Effector memory CD4-positive, alpha-beta T cell (primary cell): ENCODE results near the gene MARF1.
"Not testable (repeated sequence)": the region's sequence is repeated elsewhere in the genome, so short reads cannot be mapped to it uniquely, and the experiment has no call there.

Experiments used
- DNase-seq, 3 donors: peaks; one replicate each; pipeline ENCODE4 v3.0.0-alpha.2; 2020
- H3K27ac ChIP-seq: 2 replicates; pipeline ENCODE4 v1.7.0; 2013; ENCODE audit warnings: mild to moderate bottlenecking, low read length, moderate library complexity; ENCODE audit not compliant: insufficient read depth, poor library complexity, severe bottlenecking
- H3K27me3 ChIP-seq: replicated peaks from 2 replicates; pipeline ENCODE4 v1.7.0; 2013; ENCODE audit warnings: mild to moderate bottlenecking, low read length; ENCODE audit not compliant: insufficient read depth, control insufficient read depth, poor library complexity, severe bottlenecking
- H3K36me3 ChIP-seq: 2 replicates; pipeline ENCODE4 v1.7.0; 2013; ENCODE audit warnings: mild to moderate bottlenecking, low read length, moderate library complexity; ENCODE audit not compliant: control insufficient read depth, insufficient read depth
- H3K4me1 ChIP-seq: 2 replicates; pipeline ENCODE4 v1.7.0; 2013; ENCODE audit warnings: low read length, mild to moderate bottlenecking; ENCODE audit not compliant: control insufficient read depth, insufficient read depth, poor library complexity, severe bottlenecking
- H3K4me3 ChIP-seq: 2 replicates; pipeline ENCODE4 v1.7.0; 2013; ENCODE audit warnings: low read length, low read depth, mild to moderate bottlenecking; ENCODE audit not compliant: insufficient read depth, poor library complexity, severe bottlenecking
- H3K9me3 ChIP-seq: 2 replicates; pipeline ENCODE4 v1.7.0; 2013; ENCODE audit warnings: mild to moderate bottlenecking, low read length, moderate library complexity; ENCODE audit not compliant: control insufficient read depth

MARF1 gene

DNA sequence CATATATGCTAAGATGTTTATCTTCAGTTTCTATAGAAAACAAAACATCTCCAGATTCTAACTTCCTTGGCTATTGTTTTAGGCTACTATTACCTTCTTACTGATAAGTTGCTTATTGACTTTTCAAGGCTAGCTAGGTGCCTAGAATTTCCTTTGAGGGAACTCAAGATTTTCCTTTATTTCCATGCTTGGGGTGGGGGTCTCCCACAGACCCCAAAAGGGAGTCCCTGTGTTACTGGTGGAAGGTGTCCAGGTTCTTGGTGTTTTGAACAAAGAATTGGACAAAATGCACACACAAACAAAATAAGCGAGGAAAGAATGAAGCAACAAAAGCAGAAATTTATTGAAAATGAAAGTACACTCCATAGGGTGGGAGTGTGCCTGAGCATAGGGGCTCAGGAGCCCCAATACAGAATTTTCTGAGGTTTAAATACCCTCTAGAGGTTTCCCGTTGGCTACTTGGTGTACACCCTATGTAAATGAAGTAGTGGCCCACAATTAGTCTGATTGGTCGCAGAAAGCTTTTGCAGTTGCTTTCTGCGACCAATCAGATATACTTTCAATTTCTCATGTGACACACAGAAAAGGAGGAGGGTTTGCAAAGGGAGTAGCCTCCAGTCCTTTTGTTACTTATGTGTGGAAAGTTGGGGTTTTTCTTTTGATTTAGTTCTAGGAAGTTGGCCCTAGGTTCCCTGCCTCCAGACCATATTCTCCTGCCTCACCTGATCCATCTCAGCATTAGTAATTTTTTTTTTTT, 67.5 kb downstream of the MARF1 start:
- DNase-seq, result no peak
- H3K36me3 ChIP-seq, result no peaks in the 10 kb centered on the region
- H3K4me1 ChIP-seq, result no peaks in the 10 kb centered on the region
- H3K27ac ChIP-seq, result no peak overlapping the region
- no peaks in the 10 kb centered on the region for H3K27me3 ChIP-seq
- no peak overlapping the region for H3K4me3 ChIP-seq
- no peaks in the 10 kb centered on the region for H3K9me3 ChIP-seq

DNA sequence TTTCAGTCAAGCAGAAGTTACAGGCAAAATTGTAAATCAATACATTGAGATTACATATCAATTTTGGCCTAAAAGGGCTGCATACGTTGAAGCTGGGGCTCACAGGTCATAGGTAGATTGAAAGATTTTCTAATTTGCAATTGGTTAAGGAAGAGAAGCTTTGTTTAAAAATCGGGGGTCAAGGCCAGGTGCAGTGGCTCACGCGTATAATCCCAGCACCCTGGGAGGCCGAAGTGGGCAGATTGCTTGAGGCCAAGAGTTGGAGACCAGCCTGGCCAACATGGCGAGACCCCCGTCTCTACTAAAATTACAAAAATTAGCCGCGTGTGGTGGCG, 68.4 kb downstream of the MARF1 start:
- Histone ChIP-seq H3K4me1 (no peaks in the 10 kb centered on the region), H3K36me3 (no peaks in the 10 kb centered on the region)

DNA sequence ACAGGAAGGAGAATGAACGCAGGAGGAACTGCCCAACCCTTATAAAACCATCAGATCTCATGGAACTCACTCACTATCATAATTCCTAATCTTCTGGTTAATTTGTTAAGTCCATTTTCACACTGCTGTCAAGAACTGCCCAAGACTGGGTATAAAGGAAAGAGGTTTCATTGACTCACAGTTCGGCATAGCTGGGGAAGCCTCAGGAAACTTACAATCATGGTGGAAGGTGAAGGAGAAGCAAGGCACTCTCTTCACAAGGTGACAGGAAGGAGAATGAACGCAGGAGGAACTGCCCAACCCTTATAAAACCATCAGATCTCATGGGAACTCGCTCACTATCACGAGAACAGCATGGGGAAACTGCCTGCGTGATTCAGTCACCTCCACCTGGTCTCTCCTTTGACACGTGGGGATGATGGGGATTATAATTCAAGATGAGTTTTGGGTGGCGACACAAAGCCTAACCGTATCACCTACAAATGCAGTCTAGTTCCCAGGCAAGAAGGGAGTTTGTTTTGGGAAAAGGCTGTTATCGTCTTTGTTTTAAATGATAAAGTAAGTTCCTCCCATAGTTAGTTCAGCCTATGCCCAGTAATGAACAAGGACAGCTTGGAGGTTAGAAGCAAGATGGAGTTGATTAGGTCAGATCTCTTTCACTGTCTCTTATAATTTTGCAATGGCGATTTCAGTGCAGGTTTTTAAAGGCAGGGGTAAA, 68.9 kb downstream of the MARF1 start:
- not testable (repeated sequence) for DNase-seq, H3K27ac ChIP-seq, H3K9me3 ChIP-seq, H3K4me3 ChIP-seq, H3K36me3 ChIP-seq, H3K27me3 ChIP-seq, H3K4me1 ChIP-seq

More for the DNA sequence above, 68.4 kb downstream of the MARF1 start:
- no peak for DNase-seq
- Histone ChIP-seq H3K27ac (no peak overlapping the region), H3K27me3 (no peaks in the 10 kb centered on the region), H3K4me3 (no peak overlapping the region), H3K9me3 (no peaks in the 10 kb centered on the region)

DNA sequence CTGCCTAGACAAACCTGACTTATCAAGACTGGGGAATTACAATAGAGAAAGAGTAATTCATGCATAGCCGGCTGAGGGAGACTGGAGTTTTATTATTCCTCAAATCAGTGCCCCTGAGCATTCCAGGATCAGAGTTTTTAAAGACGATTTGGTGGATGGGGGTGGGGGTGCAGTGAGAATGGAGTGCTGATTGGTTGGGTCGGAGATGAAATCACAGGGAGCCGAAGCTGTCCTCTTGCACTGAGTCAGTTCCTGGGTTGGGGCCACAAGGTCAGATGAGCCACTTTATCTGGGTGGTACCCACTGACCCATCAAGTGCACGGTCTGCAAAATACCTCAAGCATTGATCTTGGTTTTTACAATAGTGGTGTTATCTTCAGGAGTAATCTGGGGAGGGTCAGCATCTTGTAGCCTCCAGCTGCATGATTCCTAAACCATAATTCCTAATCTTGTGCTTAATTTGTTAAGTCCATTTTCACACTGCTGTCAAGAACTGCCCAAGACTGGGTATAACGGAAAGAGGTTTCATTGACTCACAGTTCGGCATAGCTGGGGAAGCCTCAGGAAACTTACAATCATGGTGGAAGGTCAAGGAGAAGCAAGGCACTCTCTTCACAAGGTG, 69.6 kb downstream of the MARF1 start:
- no peaks in the 10 kb centered on the region for H3K4me1 ChIP-seq
- H3K27ac ChIP-seq, result no peak overlapping the region
- H3K4me3 ChIP-seq, result no peak overlapping the region
- no peaks in the 10 kb centered on the region for H3K36me3 ChIP-seq
- H3K27me3 ChIP-seq, result no peaks in the 10 kb centered on the region
- no peak for DNase-seq
- H3K9me3 ChIP-seq, result no peaks in the 10 kb centered on the region

DNA sequence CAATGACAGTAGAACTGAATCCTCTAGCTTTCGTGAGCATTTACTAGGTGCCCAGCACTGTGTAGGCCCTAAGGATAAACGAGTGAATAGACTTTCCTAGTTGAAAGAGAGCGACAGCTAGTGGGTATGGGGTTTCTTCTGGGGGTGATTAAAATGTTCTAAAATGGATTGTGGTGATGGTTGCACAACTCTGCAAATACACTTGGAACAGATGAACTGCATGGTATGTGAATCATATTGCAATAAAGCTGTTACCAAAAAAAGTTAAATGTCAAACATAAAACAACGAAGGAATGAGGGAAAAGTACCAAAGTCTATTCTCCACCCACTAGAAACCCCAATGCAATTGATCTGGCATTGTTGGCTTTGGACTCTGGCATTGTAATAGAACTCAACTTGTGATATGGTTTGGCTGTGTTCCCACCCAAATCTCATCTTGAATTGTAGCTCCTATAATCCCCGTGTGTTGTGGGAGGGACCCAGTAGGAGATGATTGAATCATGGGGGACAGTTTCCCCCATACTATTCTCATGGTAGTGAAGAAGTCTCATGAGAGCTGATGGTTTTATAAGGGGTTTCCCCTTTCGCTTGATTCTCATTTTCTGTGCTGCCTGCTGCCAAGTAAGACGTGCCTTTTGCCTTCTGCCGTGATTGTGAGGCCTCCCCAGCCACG, 70.5 kb downstream of the MARF1 start:
- DNase-seq, result no peak
- H3K9me3 ChIP-seq, result no peaks in the 10 kb centered on the region
- H3K27me3 ChIP-seq, result no peaks in the 10 kb centered on the region
- H3K4me3 ChIP-seq, result no peak overlapping the region
- H3K27ac ChIP-seq, result no peak overlapping the region
- H3K4me1 ChIP-seq, result no peaks in the 10 kb centered on the region
- H3K36me3 ChIP-seq, result no peaks in the 10 kb centered on the region

DNA sequence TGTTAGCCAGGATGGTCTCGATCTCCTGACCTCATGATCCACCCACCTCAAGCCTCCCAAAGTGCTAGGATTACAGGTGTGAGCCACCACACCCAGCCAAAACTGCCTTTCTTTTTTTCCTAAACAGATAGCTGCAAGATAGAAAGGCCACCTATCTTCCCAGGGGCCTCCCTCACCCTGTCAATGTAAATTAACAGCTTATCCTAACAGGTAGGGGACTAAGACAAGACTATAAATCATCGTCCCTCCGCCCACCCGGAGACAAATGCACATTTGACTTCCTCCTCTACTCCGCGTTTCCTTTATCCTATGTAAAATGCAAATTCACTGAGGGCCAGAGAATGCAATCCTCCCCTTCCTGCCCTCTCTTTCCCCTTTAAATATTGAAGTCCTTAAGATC, 71.4 kb downstream of the MARF1 start:
- Histone ChIP-seq H3K4me1 (no peaks in the 10 kb centered on the region), H3K4me3 (no peak overlapping the region), H3K9me3 (no peaks in the 10 kb centered on the region), H3K36me3 (no peaks in the 10 kb centered on the region), H3K27ac (no peak overlapping the region), H3K27me3 (no peaks in the 10 kb centered on the region)
- no peak for DNase-seq

DNA sequence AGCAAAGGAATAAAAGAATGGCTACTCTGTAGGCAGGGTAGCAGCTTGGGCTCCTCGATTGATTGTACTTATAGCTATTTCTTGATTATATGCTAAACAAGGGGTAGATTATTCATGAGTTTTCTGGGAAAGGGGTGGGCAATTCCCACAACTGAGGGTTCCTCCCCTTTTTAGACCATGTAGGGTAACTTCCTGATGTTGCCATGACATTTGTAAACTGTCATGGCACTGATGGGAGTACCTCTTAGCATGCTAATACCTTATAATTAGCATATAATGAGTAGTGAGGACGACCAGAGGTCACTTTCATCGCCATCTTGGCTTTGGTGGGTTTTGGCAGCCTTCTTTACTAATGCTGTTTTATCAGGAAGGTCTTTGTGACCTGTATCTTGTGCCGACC, 72.3 kb downstream of the MARF1 start:
- H3K27ac ChIP-seq, H3K27me3 ChIP-seq, DNase-seq, H3K36me3 ChIP-seq, H3K9me3 ChIP-seq, H3K4me3 ChIP-seq, H3K4me1 ChIP-seq: not testable (repeated sequence)

DNA sequence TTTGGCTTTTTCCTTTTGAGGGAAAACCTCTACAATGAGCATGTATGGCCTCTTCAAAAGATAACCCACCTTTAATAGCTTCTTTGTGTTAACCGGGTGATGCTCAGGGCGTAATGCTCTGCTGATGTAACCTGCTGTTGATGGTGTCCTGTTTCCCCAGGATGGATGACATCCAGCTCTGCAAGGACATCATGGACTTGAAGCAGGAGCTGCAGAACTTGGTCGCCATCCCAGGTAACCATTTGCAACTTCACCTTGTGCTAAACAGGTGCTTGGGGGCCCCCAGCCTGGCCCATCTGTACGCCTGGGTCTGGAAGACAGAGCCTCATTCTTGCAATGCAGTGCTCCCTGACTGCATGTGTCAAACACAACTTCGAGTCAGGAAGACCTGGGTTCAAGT, 75.1 kb downstream of the MARF1 start:
- no peak for DNase-seq

DNA sequence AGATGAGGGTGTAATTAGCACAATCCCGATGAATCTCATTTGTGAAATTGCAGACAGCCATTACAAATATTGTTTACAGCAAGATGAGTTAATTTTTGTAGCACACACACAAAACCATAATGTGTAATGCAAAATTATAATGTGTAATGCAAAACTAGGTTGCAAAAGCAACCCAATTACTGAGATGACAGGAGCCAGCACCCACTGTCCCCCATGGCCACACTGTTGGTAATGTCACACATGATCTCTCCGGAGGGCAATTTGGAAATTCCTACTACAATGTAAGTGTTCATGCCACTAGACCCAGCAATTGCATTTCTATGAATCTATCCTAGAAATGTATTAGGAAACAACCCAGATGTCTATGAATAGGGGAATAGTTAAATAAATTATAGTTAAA, 76.9 kb downstream of the MARF1 start:
- Histone ChIP-seq H3K36me3 (no peaks in the 10 kb centered on the region), H3K27me3 (no peaks in the 10 kb centered on the region), H3K4me1 (no peaks in the 10 kb centered on the region), H3K9me3 (no peaks in the 10 kb centered on the region), H3K4me3 (no peak overlapping the region), H3K27ac (no peak overlapping the region)
- DNase-seq, result no peak

More for the DNA sequence above, 75.1 kb downstream of the MARF1 start:
- Histone ChIP-seq H3K9me3 (no peaks in the 10 kb centered on the region), H3K36me3 (no peaks in the 10 kb centered on the region), H3K4me3 (no peak overlapping the region), H3K4me1 (no peaks in the 10 kb centered on the region), H3K27ac (no peak overlapping the region), H3K27me3 (no peaks in the 10 kb centered on the region)
